ENCODE data around the gene SLC35B1.

Gene SLC35B1

GRCh38 chr17:49681106-49681979 is 26.4 kb downstream of the SLC35B1 start:
- DNase-seq (ENCODE audit: low spot score) (no peak), ATAC-seq (ENCODE audit: low read depth) (no peak)
- H3K4me1 ChIP-seq (ENCODE audit: insufficient read depth, poor library complexity, severe bottlenecking), result peaks cover 8% of the 10 kb centered on the region
- H3K27me3 ChIP-seq (ENCODE audit: insufficient read depth, poor library complexity, severe bottlenecking), result no peaks in the 10 kb centered on the region
- no peaks in the 10 kb centered on the region for H3K36me3 ChIP-seq (ENCODE audit: low read depth)
- no peak overlapping the region for H3K4me3 ChIP-seq (ENCODE audit: severe bottlenecking)
- no peak for TF ChIP-seq CTCF (IDR thresholded peaks at IDR 0.05; ENCODE audit: poor library complexity, severe bottlenecking)
- H3K27ac ChIP-seq (ENCODE audit: poor library complexity, severe bottlenecking), result no peak overlapping the region
- H3K9me3 ChIP-seq (ENCODE audit: severe bottlenecking), result no peaks in the 10 kb centered on the region

- H3K27ac ChIP-seq (ENCODE audit: poor library complexity, severe bottlenecking), result no peak overlapping the region
- no peak for TF ChIP-seq CTCF (IDR thresholded peaks at IDR 0.05; ENCODE audit: poor library complexity, severe bottlenecking)
- DNase-seq (ENCODE audit: low spot score), result no peak
- H3K4me1 ChIP-seq (ENCODE audit: insufficient read depth, poor library complexity, severe bottlenecking), result peaks cover 14% of the 10 kb centered on the region
- H3K27me3 ChIP-seq (ENCODE audit: insufficient read depth, poor library complexity, severe bottlenecking), result no peaks in the 10 kb centered on the region
- H3K4me3 ChIP-seq (ENCODE audit: severe bottlenecking), result no peak overlapping the region
- ATAC-seq (ENCODE audit: low read depth), result no peak
- H3K9me3 ChIP-seq (ENCODE audit: severe bottlenecking), result no peaks in the 10 kb centered on the region
- peaks cover 4% of the 10 kb centered on the region; the same call in 1 of the 2 replicates for H3K36me3 ChIP-seq (ENCODE audit: low read depth)
These were observed 27.4 kb downstream of the SLC35B1 start for GRCh38 chr17:49680314-49680713.

- Histone ChIP-seq H3K4me3 (ENCODE audit: severe bottlenecking) (peak within 1 kb of the TSS; percentile 48), H3K36me3 (ENCODE audit: low read depth) (peaks cover 23% of the 10 kb centered on the region), H3K27ac (ENCODE audit: poor library complexity, severe bottlenecking) (peak within 1 kb of the TSS; percentile 67), H3K4me1 (ENCODE audit: insufficient read depth, poor library complexity, severe bottlenecking) (peaks cover 14% of the 10 kb centered on the region), H3K9me3 (ENCODE audit: severe bottlenecking) (no peaks in the 10 kb centered on the region), H3K27me3 (ENCODE audit: insufficient read depth, poor library complexity, severe bottlenecking) (no peaks in the 10 kb centered on the region)
- DNase-seq (ENCODE audit: low spot score) (peak; percentile 99), ATAC-seq (ENCODE audit: low read depth) (peak; percentile 87)
- TF ChIP-seq CTCF (IDR thresholded peaks at IDR 0.05; ENCODE audit: poor library complexity, severe bottlenecking), result no peak
These were observed 29.6 kb downstream of the SLC35B1 start, which contains the start of gene SPOP for GRCh38 chr17:49677933-49678847. Gene SPOP (minus strand): TSS chr17:49678097. CDS start chr17:49622810, 55,287 bp downstream.

GRCh38 chr17:49677134-49677932 is 30.4 kb downstream of the SLC35B1 start:
- no peaks in the 10 kb centered on the region for H3K27me3 ChIP-seq (ENCODE audit: insufficient read depth, poor library complexity, severe bottlenecking)
- DNase-seq (ENCODE audit: low spot score) (peak; percentile 98), ATAC-seq (ENCODE audit: low read depth) (peak; percentile 74)
- peak overlapping the region; percentile 48 for H3K4me3 ChIP-seq (ENCODE audit: severe bottlenecking)
- peaks cover 23% of the 10 kb centered on the region for H3K36me3 ChIP-seq (ENCODE audit: low read depth)
- H3K9me3 ChIP-seq (ENCODE audit: severe bottlenecking), result no peaks in the 10 kb centered on the region
- peak overlapping the region; percentile 67 for H3K27ac ChIP-seq (ENCODE audit: poor library complexity, severe bottlenecking)
- H3K4me1 ChIP-seq (ENCODE audit: insufficient read depth, poor library complexity, severe bottlenecking), result peaks cover 14% of the 10 kb centered on the region
- no peak for TF ChIP-seq CTCF (IDR thresholded peaks at IDR 0.05; ENCODE audit: poor library complexity, severe bottlenecking)

Data from RWPE2 (cell line).